ENCODE results near the gene ADARB1. TPM values are rescaled to one million over a fixed set of nuclear protein-coding genes. Genes with fewer than 3 reads are reported as not detected.

The ADARB1 gene
- total RNA-seq, 1 donor: 2.1 TPM

DNA sequence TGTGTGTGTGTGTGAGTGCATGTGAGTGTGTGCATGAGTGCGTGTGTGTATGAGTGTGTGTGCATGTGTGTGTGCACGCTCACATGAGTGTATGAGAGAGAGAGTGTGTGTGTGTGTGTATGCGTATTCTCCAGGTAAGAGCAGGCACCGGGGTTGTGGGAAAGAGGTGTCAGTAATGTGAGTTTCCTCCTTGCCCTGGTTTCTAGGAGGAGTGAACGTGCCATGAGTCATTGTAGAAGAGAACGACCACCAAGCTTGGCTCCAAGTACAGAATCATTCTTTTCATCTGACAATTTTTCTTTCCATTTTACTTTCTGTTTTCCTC, 134.2 kb downstream of the ADARB1 start:
- TF ChIP-seq, protein P1, sequence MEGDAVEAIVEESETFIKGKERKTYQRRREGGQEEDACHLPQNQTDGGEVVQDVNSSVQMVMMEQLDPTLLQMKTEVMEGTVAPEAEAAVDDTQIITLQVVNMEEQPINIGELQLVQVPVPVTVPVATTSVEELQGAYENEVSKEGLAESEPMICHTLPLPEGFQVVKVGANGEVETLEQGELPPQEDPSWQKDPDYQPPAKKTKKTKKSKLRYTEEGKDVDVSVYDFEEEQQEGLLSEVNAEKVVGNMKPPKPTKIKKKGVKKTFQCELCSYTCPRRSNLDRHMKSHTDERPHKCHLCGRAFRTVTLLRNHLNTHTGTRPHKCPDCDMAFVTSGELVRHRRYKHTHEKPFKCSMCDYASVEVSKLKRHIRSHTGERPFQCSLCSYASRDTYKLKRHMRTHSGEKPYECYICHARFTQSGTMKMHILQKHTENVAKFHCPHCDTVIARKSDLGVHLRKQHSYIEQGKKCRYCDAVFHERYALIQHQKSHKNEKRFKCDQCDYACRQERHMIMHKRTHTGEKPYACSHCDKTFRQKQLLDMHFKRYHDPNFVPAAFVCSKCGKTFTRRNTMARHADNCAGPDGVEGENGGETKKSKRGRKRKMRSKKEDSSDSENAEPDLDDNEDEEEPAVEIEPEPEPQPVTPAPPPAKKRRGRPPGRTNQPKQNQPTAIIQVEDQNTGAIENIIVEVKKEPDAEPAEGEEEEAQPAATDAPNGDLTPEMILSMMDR (IDR thresholded peaks at IDR 0.05; ENCODE audit: insufficient read depth, low read length): no peak
- H3K4me3 ChIP-seq (ENCODE audit: low read depth, low read length): no peak overlapping the region
- no peak for DNase-seq (ENCODE audit: low read depth)

DNA sequence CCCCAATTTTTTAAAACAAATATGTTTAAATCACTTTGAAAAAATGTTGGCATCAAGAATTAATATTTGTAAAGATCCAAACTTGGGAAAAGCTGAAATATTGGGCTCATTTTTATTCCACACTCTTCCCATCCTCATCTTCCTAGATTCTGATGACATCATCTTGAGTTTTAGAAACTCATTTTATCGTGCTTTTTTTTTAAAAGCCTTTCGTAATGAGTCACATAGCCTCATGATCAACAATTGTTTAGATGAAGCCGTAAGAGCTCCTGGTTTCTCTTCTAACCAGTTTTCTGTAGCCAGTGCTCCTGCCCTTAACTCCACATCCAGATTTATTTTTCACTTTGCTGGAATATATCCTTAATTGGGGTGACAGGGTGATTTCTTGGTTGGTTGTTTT, 134.7 kb downstream of the ADARB1 start:
- TF ChIP-seq, protein P1 (IDR thresholded peaks at IDR 0.05; ENCODE audit: insufficient read depth, low read length): no peak
- no peak overlapping the region for H3K4me3 ChIP-seq (ENCODE audit: low read depth, low read length)

GRCh38 chr21:45209685-45210284, 135.4 kb downstream of the ADARB1 start:
- TF ChIP-seq, protein P1 (IDR thresholded peaks at IDR 0.05; ENCODE audit: insufficient read depth, low read length): no peak
- DNase-seq (ENCODE audit: low read depth): no peak
- H3K4me3 ChIP-seq (ENCODE audit: low read depth, low read length): no peak overlapping the region

More for the DNA sequence above, 134.7 kb downstream of the ADARB1 start:
- peak; percentile 64 for DNase-seq (ENCODE audit: low read depth)

DNA sequence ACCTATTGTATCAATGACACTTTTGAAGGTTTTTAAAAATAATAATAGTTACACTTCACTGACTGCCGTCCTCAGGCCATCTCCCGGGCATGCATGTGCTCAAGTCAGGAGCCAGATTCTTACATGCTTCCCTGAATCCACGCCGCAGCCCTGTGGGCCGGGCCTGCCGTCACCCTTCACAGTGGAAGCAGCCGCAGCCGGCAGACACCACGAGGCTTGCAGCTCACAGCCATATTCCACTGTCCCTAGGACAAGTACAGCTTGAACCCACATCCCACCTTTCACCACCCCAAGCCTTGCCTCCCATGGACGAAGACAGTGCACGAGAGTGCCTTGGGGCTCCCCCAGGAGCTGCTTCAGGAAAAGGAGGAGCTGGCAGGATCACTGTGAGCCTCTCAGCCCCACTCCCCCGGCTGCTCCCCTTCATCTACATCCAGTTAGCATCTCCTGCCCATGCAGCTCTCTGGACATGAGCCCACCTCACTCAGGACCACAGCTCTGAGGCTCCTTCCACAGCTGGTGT, 136.1 kb downstream of the ADARB1 start:
- TF ChIP-seq, protein P1 (IDR thresholded peaks at IDR 0.05; ENCODE audit: insufficient read depth, low read length): no peak
- DNase-seq (ENCODE audit: low read depth): no peak
- no peak overlapping the region for H3K4me3 ChIP-seq (ENCODE audit: low read depth, low read length)

DNA sequence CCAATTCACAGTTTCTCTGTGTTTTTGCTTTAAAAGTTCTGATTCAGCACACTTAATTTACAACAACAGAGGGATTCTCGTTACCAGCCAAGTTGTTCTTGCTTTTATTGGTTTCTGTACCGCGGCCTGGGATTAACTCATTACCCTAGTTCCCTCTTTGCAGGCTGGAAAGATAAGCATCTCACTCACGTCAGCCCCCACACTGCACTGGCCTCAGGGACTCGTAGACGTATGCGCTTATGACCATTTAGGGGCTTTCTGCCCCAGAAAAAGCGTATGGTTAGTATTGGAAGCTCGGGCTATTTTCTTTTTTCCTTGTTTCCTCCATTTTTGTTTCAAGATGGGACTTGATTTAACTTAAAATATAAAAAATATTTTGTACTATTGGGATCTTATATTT, 137.3 kb downstream of the ADARB1 start:
- H3K4me3 ChIP-seq (ENCODE audit: low read depth, low read length): no peak overlapping the region
- TF ChIP-seq, protein P1 (IDR thresholded peaks at IDR 0.05; ENCODE audit: insufficient read depth, low read length): no peak
- DNase-seq (ENCODE audit: low read depth): no peak

DNA sequence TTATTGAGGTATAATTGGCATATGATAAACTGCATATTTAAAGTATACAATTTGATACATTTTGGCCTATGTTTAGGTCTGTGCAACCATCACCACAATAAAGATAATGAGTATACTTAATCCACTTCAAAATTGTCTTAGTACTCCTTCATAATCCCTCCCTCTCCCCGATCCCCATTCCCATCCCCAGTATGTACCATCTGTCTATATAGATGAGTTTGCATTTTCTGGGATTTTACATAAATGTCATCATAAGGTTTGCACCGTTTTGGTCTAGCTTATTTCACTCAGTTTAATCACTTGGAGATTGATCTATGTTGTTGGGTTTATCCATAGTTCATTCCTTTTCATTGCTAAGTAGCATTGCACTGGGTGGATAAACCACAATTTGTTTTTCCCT, 139.0 kb downstream of the ADARB1 start:
- TF ChIP-seq, protein P1 (IDR thresholded peaks at IDR 0.05; ENCODE audit: insufficient read depth, low read length): no peak
- no peak overlapping the region for H3K4me3 ChIP-seq (ENCODE audit: low read depth, low read length)
- DNase-seq (ENCODE audit: low read depth): no peak

DNA sequence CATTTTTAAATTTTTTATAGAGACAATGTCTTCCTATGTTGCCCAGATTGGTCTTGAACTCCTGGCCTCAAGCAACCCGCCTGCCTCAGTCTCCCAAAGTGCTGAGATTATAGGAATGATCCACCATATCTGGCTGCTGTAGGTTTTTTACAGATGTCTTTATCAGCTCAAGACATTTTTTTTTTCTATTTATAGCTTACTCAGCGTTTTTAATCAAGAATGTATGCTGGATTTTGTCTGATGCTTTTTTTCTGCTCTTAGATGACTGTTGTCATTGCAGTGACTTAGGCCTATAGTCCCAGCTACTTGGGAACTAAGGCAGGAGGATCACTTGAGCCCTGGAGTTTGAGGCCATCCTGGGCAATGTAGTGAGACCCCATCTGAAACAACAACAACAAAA, 140.8 kb downstream of the ADARB1 start:
- H3K4me3 ChIP-seq (ENCODE audit: low read depth, low read length): no peak overlapping the region
- DNase-seq (ENCODE audit: low read depth): no peak
- TF ChIP-seq, protein P1 (IDR thresholded peaks at IDR 0.05; ENCODE audit: insufficient read depth, low read length): no peak
